B cell (primary cell): ENCODE measurements around the gene TMEM69. TPM values are rescaled to one million over a fixed set of nuclear protein-coding genes. Genes with fewer than 3 reads are reported as not detected.

Experiments used
- ATAC-seq: fragments of 200-7000 bp; cut with Tn5 transposase; one replicate; pipeline ENCODE4 v1.10.0; 2021; ENCODE audit warnings: low read depth, mild to moderate bottlenecking, moderate number of reproducible peaks, moderate library complexity
- CTCF ChIA-PET: fragments of 350-600 bp; sonication (Branson Sonifier 250); formaldehyde crosslinking; loops from one replicate; lab custom pipeline; 2021; ENCODE audit warnings: antibody characterized with exemption, inconsistent platforms; lab: Charles Lee
- POLR2A ChIA-PET: fragments of 350-600 bp; sonication (Branson Sonifier 250); formaldehyde crosslinking; loops from one replicate; lab custom pipeline; 2021; ENCODE audit warnings: antibody characterized with exemption; lab: Charles Lee
- DNase-seq: peaks from one replicate; pipeline ENCODE4 v3.0.0; 2013
- H2AFZ ChIP-seq: 2 replicates; pipeline ENCODE4 v1.6.1; 2012; ENCODE audit warnings: mild to moderate bottlenecking, low read depth, low read length; ENCODE audit not compliant: insufficient read depth, poor library complexity, severe bottlenecking
- H3K27ac ChIP-seq, 2 donors: 1 replicate in 1 of 2; 2 replicates in 1 of 2; pipeline ENCODE4 v1.5.1; 2012 to 2013; ENCODE audit warnings: low read length in 2 of 2, mild to moderate bottlenecking in 2 of 2, moderate library complexity in 1 of 2
- H3K27me3 ChIP-seq, 4 experiments: fragments of 200-600 bp in 1 of 4; sonication (generic) in 1 of 4; replicated peaks in 1 of 4; 1 replicate in 2 of 4; 2 replicates in 2 of 4; pipeline versions ENCODE4 v1.6.1 to v1.7.0; 2013 to 2016; ENCODE audit warnings: low read length in 3 of 4, mild to moderate bottlenecking in 2 of 4, mixed read lengths in 1 of 4, moderate library complexity in 1 of 4; ENCODE audit not compliant: insufficient read depth in 4 of 4, control insufficient read depth in 3 of 4; ENCODE audit errors: control extremely low read depth in 1 of 4
- H3K36me3 ChIP-seq, 2 experiments: replicated peaks in 1 of 2; 1 replicate in 1 of 2; 2 replicates in 1 of 2; pipeline versions ENCODE4 v1.6.1 to v1.7.1; 2013; ENCODE audit warnings: low read length in 1 of 2; ENCODE audit not compliant: insufficient read depth in 2 of 2, control insufficient read depth in 1 of 2; ENCODE audit errors: control extremely low read depth in 1 of 2, extremely low read depth in 1 of 2
- H3K4me1 ChIP-seq, 2 donors: fragments of 200-600 bp in 1 of 2; sonication (generic) in 1 of 2; 1 replicate in 1 of 2; 2 replicates in 1 of 2; pipeline versions ENCODE4 v1.5.1 to v1.6.1; 2013 to 2017; ENCODE audit warnings: low read length in 2 of 2; ENCODE audit not compliant: control insufficient read depth in 2 of 2, insufficient read depth in 2 of 2
- H3K4me2 ChIP-seq: replicated peaks from 2 replicates; pipeline ENCODE3; 2012; ENCODE audit warnings: mild to moderate bottlenecking, low read depth, low read length; ENCODE audit not compliant: poor library complexity, severe bottlenecking
- H3K4me3 ChIP-seq, 5 experiments: fragments of 200-600 bp in 1 of 5; sonication (generic) in 1 of 5; 1 replicate in 3 of 5; 2 replicates in 2 of 5; pipeline versions ENCODE4 v1.5.1 to v1.7.0; 2011 to 2016; ENCODE audit warnings: low read length in 4 of 5, mild to moderate bottlenecking in 4 of 5, low read depth in 2 of 5, control low read depth in 1 of 5, moderate library complexity in 1 of 5; ENCODE audit not compliant: insufficient read depth in 1 of 5; ENCODE audit errors: control extremely low read depth in 1 of 5, extremely low read depth in 1 of 5
- H3K79me2 ChIP-seq: fragments of 200-600 bp; sonication (generic); one replicate; pipeline ENCODE4 v1.6.0; 2016; ENCODE audit warnings: low read length; ENCODE audit not compliant: control insufficient read depth, insufficient read depth
- H3K9ac ChIP-seq: fragments of 200-600 bp; sonication (generic); 2 replicates; pipeline ENCODE4 v1.6.1; 2017; ENCODE audit warnings: mild to moderate bottlenecking, low read length, moderate library complexity
- H3K9me3 ChIP-seq, 3 donors: one replicate each; pipeline versions ENCODE4 v1.6.1 to v1.7.1; 2013; ENCODE audit warnings: low read length in 2 of 3; ENCODE audit not compliant: control insufficient read depth in 2 of 3, insufficient read depth in 1 of 3; ENCODE audit errors: control extremely low read depth in 1 of 3
- H4K20me1 ChIP-seq: 2 replicates; pipeline ENCODE4 v1.6.0; 2012; ENCODE audit warnings: mild to moderate bottlenecking, low read length; ENCODE audit not compliant: insufficient read depth, control insufficient read depth, poor library complexity, severe bottlenecking
- H3K27ac Mint-ChIP-seq: one replicate; pipeline ENCODE4 v1.8.0; 2021; ENCODE audit warnings: mixed read lengths
- H3K27me3 Mint-ChIP-seq: one replicate; pipeline ENCODE4 v1.8.0; 2021; ENCODE audit warnings: mixed read lengths
- H3K4me1 Mint-ChIP-seq: one replicate; pipeline ENCODE4 v1.8.0; 2021; ENCODE audit warnings: mixed read lengths
- H3K4me3 Mint-ChIP-seq: one replicate; pipeline ENCODE4 v1.8.0; 2021; ENCODE audit warnings: mixed read lengths
- H3K9me3 Mint-ChIP-seq: one replicate; pipeline ENCODE4 v1.8.0; 2022; ENCODE audit warnings: mixed read lengths; ENCODE audit not compliant: insufficient read depth
- EZH2 ChIP-seq: IDR thresholded peaks from 2 replicates; pipeline ENCODE4 v1.6.1; 2012; ENCODE audit warnings: borderline replicate concordance, low read depth, mild to moderate bottlenecking, moderate library complexity, low read length; ENCODE audit not compliant: insufficient read depth, poor library complexity, severe bottlenecking
- WGBS: methylation state at CpG from one replicate; pipeline ENCODE4 v1.1.5; 2013; ENCODE audit warnings: missing lambda C conversion rate; ENCODE audit not compliant: insufficient coverage; 5-methylcytosine and 5-hydroxymethylcytosine counted together
- intact Hi-C: fragments of 100-400 bp; cut with micrococcal nuclease; formaldehyde crosslinking; loops from one replicate; pipeline ENCODE4 v1.10.0; 2022
- polyA plus RNA-seq: library from polyadenylated mRNA; depleted of rRNA; stranded (reverse); fragments of >200 nt; gene quantifications from 2 replicates; pipeline ENCODE4 v1.2.3, GENCODE V29; 2012
- total RNA-seq, 2 donors: library from RNA; stranded (reverse); fragments of 120-200 nt in 1 of 2; gene quantifications; 1 replicate in 1 of 2; 2 replicates in 1 of 2; pipeline versions ENCODE4 v1.2.3 to v1.2.4, GENCODE V29; 2013 to 2022
- TF ChIP-seq, protein P1 (sequence below): fragments of 200-600 bp; IDR thresholded peaks from one replicate; pipeline ENCODE4 v1.8.0; 2022; ENCODE audit warnings: antibody characterized with exemption, mild to moderate bottlenecking

Gene TMEM69
- total and polyA plus RNA-seq, 2 donors (not counting 1 experiment from before 2014, with no cell fraction given) = 21.8 to 34.2 TPM

DNA sequence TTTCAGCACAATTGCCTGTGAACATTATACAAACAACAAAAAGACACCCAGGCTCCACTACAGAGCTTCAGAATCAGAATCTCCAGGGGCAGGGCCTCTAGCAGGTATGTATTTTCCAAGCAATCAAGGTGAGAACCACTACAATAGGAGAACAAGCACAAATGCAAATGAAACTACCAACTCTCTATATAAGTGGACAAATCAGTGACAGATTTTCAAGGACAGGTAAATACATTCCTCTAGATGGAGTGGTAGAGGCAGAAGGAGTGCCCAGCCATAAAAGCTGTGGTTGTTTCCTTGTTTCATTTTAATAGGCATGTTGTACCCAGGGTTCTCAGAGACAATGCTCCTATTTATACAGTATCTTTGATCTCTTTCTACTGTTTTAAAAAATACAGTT lies 44.0 kb upstream of the TMEM69 start:
- H3K4me3 ChIP-seq = no peak overlapping the region
- ChIA-PET POLR2A (interaction anchor here (0.6 kb wide), 1 partner anchor 67 kb away, joined by 3 read pairs; no protein-coding TSS in a partner anchor), CTCF (no interaction called here)
- TF ChIP-seq EZH2 = no peak
- TF ChIP-seq, protein P1, sequence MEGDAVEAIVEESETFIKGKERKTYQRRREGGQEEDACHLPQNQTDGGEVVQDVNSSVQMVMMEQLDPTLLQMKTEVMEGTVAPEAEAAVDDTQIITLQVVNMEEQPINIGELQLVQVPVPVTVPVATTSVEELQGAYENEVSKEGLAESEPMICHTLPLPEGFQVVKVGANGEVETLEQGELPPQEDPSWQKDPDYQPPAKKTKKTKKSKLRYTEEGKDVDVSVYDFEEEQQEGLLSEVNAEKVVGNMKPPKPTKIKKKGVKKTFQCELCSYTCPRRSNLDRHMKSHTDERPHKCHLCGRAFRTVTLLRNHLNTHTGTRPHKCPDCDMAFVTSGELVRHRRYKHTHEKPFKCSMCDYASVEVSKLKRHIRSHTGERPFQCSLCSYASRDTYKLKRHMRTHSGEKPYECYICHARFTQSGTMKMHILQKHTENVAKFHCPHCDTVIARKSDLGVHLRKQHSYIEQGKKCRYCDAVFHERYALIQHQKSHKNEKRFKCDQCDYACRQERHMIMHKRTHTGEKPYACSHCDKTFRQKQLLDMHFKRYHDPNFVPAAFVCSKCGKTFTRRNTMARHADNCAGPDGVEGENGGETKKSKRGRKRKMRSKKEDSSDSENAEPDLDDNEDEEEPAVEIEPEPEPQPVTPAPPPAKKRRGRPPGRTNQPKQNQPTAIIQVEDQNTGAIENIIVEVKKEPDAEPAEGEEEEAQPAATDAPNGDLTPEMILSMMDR = no peak
- intact Hi-C loops = no loop called here
- peaks cover 25% of the 10 kb centered on the region for H3K79me2 ChIP-seq
- no peak overlapping the region for H3K9ac ChIP-seq
- H2AFZ ChIP-seq = no peak overlapping the region
- Mint-ChIP-seq H3K27ac (no peak overlapping the region), H3K4me1 (peaks cover 29% of the 10 kb centered on the region), H3K9me3 (no peaks in the 10 kb centered on the region), H3K4me3 (no peak overlapping the region), H3K27me3 (no peaks in the 10 kb centered on the region)
- H3K4me1 ChIP-seq = peaks cover 8 to 11% of the 10 kb centered on the region in 2 donors
- H4K20me1 ChIP-seq = peaks cover 18% of the 10 kb centered on the region
- H3K27me3 ChIP-seq = no peaks in the 10 kb centered on the region
- peaks cover 3 to 34% of the 10 kb centered on the region in 2 experiments for H3K36me3 ChIP-seq
- peak overlapping the region in 1 of 2 donors; percentile 14 for H3K27ac ChIP-seq
- DNase-seq (no peak), ATAC-seq (no peak)
- H3K4me2 ChIP-seq = no peak overlapping the region
- no peaks in the 10 kb centered on the region for H3K9me3 ChIP-seq

DNA sequence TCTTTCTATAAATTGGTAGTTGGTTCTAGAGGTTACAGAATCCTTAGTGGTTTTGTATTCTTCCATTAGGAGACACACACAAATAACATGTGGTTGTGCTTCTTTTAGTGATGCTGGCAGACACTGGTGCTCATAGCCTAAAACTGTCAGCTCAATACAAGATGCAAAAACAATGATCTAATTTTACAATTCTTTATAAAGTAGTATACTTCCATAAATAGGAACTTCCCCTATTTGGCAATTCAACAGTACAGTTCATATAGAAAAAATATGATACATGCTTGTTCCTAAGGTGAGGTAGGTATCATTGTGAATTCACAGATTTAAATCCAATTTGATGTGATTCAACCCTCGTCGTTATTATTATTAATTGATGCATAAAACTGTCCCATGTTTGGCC lies 43.3 kb upstream of the TMEM69 start:
- no peak for ATAC-seq
- Histone ChIP-seq H3K27ac (peak overlapping the region in 1 of 2 donors; percentile 44), H3K27me3 (no peaks in the 10 kb centered on the region), H2AFZ (no peak overlapping the region), H3K4me2 (no peak overlapping the region), H3K9ac (no peak overlapping the region), H3K79me2 (peaks cover 26% of the 10 kb centered on the region), H3K4me3 (no peak overlapping the region), H3K36me3 (peaks cover 2 to 36% of the 10 kb centered on the region in 2 experiments), H3K4me1 (peaks cover 8 to 11% of the 10 kb centered on the region in 2 donors), H4K20me1 (peaks cover 18% of the 10 kb centered on the region), H3K9me3 (no peaks in the 10 kb centered on the region)
- intact Hi-C loops = no loop called here
- ChIA-PET CTCF (no interaction called here), POLR2A (no interaction called here)
- Mint-ChIP-seq H3K27me3 (no peaks in the 10 kb centered on the region), H3K27ac (no peak overlapping the region), H3K4me1 (peaks cover 29% of the 10 kb centered on the region), H3K9me3 (no peaks in the 10 kb centered on the region), H3K4me3 (no peak overlapping the region)
- no CpG with 5 or more reads among the region's 2 CpGs for WGBS
- TF ChIP-seq EZH2 = no peak
- TF ChIP-seq, protein P1 = no peak
- DNase-seq = no peak
